HCT116 (cell line): ENCODE measurements around the gene SMOC1. TPM values are rescaled to one million over a fixed set of nuclear protein-coding genes. Genes with fewer than 3 reads are reported as not detected.

Experiments used
- ATAC-seq: fragments of 200-7000 bp; cut with Tn5 transposase; 2 replicates; pipeline ENCODE4 v1.9.1; 2020; ENCODE audit warnings: mild to moderate bottlenecking, moderate library complexity
- BruUV-seq: library from RNA; stranded (reverse); fragments of 400-500 nt; replicated peaks from 2 replicates; lab custom pipeline; 2021; lab: Mats Ljungman, UMichigan
- CTCF ChIA-PET: fragments of 300-600 bp; sonication (Branson Sonifier 250); formaldehyde crosslinking; loops from one replicate; lab custom pipeline; 2021; ENCODE audit warnings: antibody characterized with exemption; lab: Charles Lee
- POLR2A ChIA-PET: fragments of 300-600, 350-600 bp; sonication (Branson Sonifier 250); formaldehyde crosslinking; loops from one replicate; lab custom pipeline; 2021; ENCODE audit warnings: antibody characterized with exemption; lab: Charles Lee
- RAD21 ChIA-PET, 2 experiments: fragments of 300-600 bp; sonication (Branson Sonifier 250); formaldehyde crosslinking; loops; one replicate each; lab custom pipeline; 2023; ENCODE audit warnings: low total read pairs in 2 of 2; ENCODE audit not compliant: uncharacterized antibody in 2 of 2, unreplicated experiment in 2 of 2, low non-redundant PET in 1 of 2; lab: Charles Lee
- DNase-seq: peaks from one replicate; pipeline ENCODE4 v3.0.0-alpha.2; 2010; ENCODE audit warnings: low read depth, low spot score
- H2AFZ ChIP-seq: fragments of 200-600 bp; shearing (Covaris generic), sonication (generic); 2 replicates; pipeline ENCODE4 v1.6.1; 2017; ENCODE audit warnings: low read depth, mixed run types, mixed read lengths, antibody characterized with exemption, low read length; ENCODE audit not compliant: poor library complexity, severe bottlenecking
- H3K27ac ChIP-seq: 2 replicates; pipeline ENCODE4 v1.5.1; 2012; ENCODE audit warnings: low read depth, low read length
- H3K27me3 ChIP-seq: fragments of 200-600 bp; sonication (generic); 2 replicates; pipeline ENCODE4 v1.6.1; 2016; ENCODE audit warnings: mixed run types, low read length, mixed read lengths; ENCODE audit not compliant: insufficient read depth
- H3K36me3 ChIP-seq, 2 experiments: fragments of 200-500 bp in 1 of 2; fragments of 200-600 bp in 1 of 2; sonication (Bioruptor generic) in 1 of 2; sonication (generic) in 1 of 2; 2 replicates each; pipeline versions ENCODE4 v1.5.1 to v1.6.1; 2014 to 2016; ENCODE audit warnings: low read length in 2 of 2, inconsistent platforms in 1 of 2, mixed read lengths in 1 of 2, mixed run types in 1 of 2; ENCODE audit not compliant: insufficient read depth in 2 of 2, control insufficient read depth in 1 of 2
- H3K4me1 ChIP-seq, 2 experiments: fragments of 200-600 bp in 1 of 2; sonication (generic) in 1 of 2; 2 replicates each; pipeline versions ENCODE4 v1.5.1 to v1.6.1; 2012 to 2017; ENCODE audit warnings: low read length in 2 of 2, inconsistent platforms in 1 of 2, mild to moderate bottlenecking in 1 of 2, mixed read lengths in 1 of 2, mixed run types in 1 of 2, moderate library complexity in 1 of 2; ENCODE audit not compliant: insufficient read depth in 2 of 2, control insufficient read depth in 1 of 2
- H3K4me2 ChIP-seq: fragments of 200-600 bp; sonication (generic); 2 replicates; pipeline ENCODE4 v1.6.1; 2017; ENCODE audit warnings: mixed run types, low read length, mixed read lengths
- H3K4me3 ChIP-seq, 2 experiments: fragments of 200-600 bp in 1 of 2; sonication (generic) in 1 of 2; replicated peaks in 1 of 2; 2 replicates each; pipeline ENCODE4 v1.5.1; 2011 to 2016; ENCODE audit warnings: low read length in 2 of 2, control low read depth in 1 of 2, low read depth in 1 of 2, mild to moderate bottlenecking in 1 of 2, mixed read lengths in 1 of 2, mixed run types in 1 of 2
- H3K79me2 ChIP-seq: fragments of 200-600 bp; sonication (generic); 2 replicates; pipeline ENCODE4 v1.6.1; 2017; ENCODE audit warnings: mild to moderate bottlenecking, mixed run types, low read length, moderate library complexity, mixed read lengths; ENCODE audit not compliant: insufficient read depth
- H3K9ac ChIP-seq: fragments of 200-600 bp; sonication (generic); 2 replicates; pipeline ENCODE4 v1.6.1; 2016; ENCODE audit warnings: low read length, mixed read lengths
- H3K9me2 ChIP-seq: fragments of 200-600 bp; sonication (generic), shearing (Covaris generic); 2 replicates; pipeline ENCODE4 v1.6.1; 2017; ENCODE audit warnings: mixed run types, mild to moderate bottlenecking, moderate library complexity; ENCODE audit not compliant: insufficient read depth
- H3K9me3 ChIP-seq, 2 experiments: fragments of 200-500 bp in 1 of 2; fragments of 200-600 bp in 1 of 2; sonication (Bioruptor generic) in 1 of 2; sonication (generic) in 1 of 2; 2 replicates each; pipeline ENCODE4 v1.6.1; 2014 to 2017; ENCODE audit warnings: low read length in 2 of 2, mixed read lengths in 2 of 2, inconsistent platforms in 1 of 2, low read depth in 1 of 2, mild to moderate bottlenecking in 1 of 2, mixed run types in 1 of 2, moderate library complexity in 1 of 2; ENCODE audit not compliant: control insufficient read depth in 1 of 2, insufficient read depth in 1 of 2
- H4K20me1 ChIP-seq: fragments of 200-600 bp; sonication (generic), shearing (Covaris generic); 2 replicates; pipeline ENCODE4 v1.6.1; 2017; ENCODE audit warnings: mixed run types, mild to moderate bottlenecking, moderate library complexity; ENCODE audit not compliant: insufficient read depth
- ATF3 ChIP-seq: IDR thresholded peaks from 2 replicates; pipeline ENCODE4 v1.6.1; 2012
- CBX3 ChIP-seq: IDR thresholded peaks from 2 replicates; pipeline ENCODE4 v1.6.1; 2012; ENCODE audit warnings: low read depth
- CEBPB ChIP-seq: IDR thresholded peaks from 2 replicates; pipeline ENCODE4 v1.6.1; 2012; ENCODE audit warnings: low read depth
- CTCF ChIP-seq, 3 experiments: fragments of 200-600 bp in 1 of 3; sonication (generic) in 1 of 3; IDR thresholded peaks in 2 of 3; conservative IDR thresholded peaks in 1 of 3; 2 replicates each; pipeline ENCODE4 v1.5.1; 2012 to 2017; ENCODE audit warnings: low read depth in 2 of 3, low read length in 2 of 3, antibody characterized with exemption in 1 of 3, borderline replicate concordance in 1 of 3, control low read depth in 1 of 3, mild to moderate bottlenecking in 1 of 3, mixed read lengths in 1 of 3, mixed run types in 1 of 3, moderate library complexity in 1 of 3; ENCODE audit not compliant: insufficient read depth in 1 of 3
- EGR1 ChIP-seq: IDR thresholded peaks from 2 replicates; pipeline ENCODE4 v1.6.1; 2012; ENCODE audit warnings: low read depth
- ELF1 ChIP-seq: IDR thresholded peaks from 2 replicates; pipeline ENCODE4 v1.6.1; 2012; ENCODE audit warnings: low read depth, borderline replicate concordance
- POLR2A ChIP-seq: IDR thresholded peaks from 2 replicates; pipeline ENCODE4 v1.7.0; 2011; ENCODE audit warnings: borderline replicate concordance; ENCODE audit not compliant: insufficient read depth, insufficient read length; ENCODE audit errors: extremely low read depth
- POLR2AphosphoS5 ChIP-seq: IDR thresholded peaks from 2 replicates; pipeline ENCODE4 v1.6.1; 2011; ENCODE audit warnings: mild to moderate bottlenecking, low read depth, low read length, moderate library complexity
- RAD21 ChIP-seq: IDR thresholded peaks from 2 replicates; pipeline ENCODE4 v1.6.1; 2012; ENCODE audit warnings: low read depth, mild to moderate bottlenecking
- SIN3A ChIP-seq: IDR thresholded peaks from 2 replicates; pipeline ENCODE4 v1.6.1; 2012; ENCODE audit warnings: low read depth
- YY1 ChIP-seq: IDR thresholded peaks from 2 replicates; pipeline ENCODE4 v1.6.1; 2011; ENCODE audit warnings: low read length, low read depth, moderate library complexity, mild to moderate bottlenecking; ENCODE audit not compliant: insufficient replicate concordance; ENCODE audit errors: extremely low read depth
- ZBTB33 ChIP-seq: IDR thresholded peaks from 2 replicates; pipeline ENCODE4 v1.6.1; 2011; ENCODE audit warnings: mild to moderate bottlenecking, low read length, moderate library complexity; ENCODE audit not compliant: insufficient replicate concordance; ENCODE audit errors: extremely low read depth
- ZFX ChIP-seq: fragments of 450-650 bp; IDR thresholded peaks from 2 replicates; pipeline ENCODE4 v1.6.1; 2017
- ZNF274 ChIP-seq: fragments of 200-500 bp; sonication (Bioruptor generic); IDR thresholded peaks from 2 replicates; pipeline ENCODE4 v1.6.1; 2014; ENCODE audit warnings: mild to moderate bottlenecking, low read depth, low read length, inconsistent platforms
- intact Hi-C: fragments of 100-400 bp; cut with micrococcal nuclease; formaldehyde crosslinking; loops from 2 replicates; pipeline ENCODE4 v1.10.0; 2022
- total RNA-seq: library from RNA; stranded (reverse); gene quantifications from one replicate; pipeline ENCODE4 v1.2.1, GENCODE V29; 2021; ENCODE audit not compliant: unreplicated experiment

Gene SMOC1
- total RNA-seq, 1 experiment from 2014 or later, result not detected

GRCh38 chr14:70006699-70007098 is 127.5 kb downstream of the SMOC1 start:
- BruUV-seq, result no TSS peak
- H3K9me3 ChIP-seq, result no peaks in the 10 kb centered on the region
- no peaks in the 10 kb centered on the region for H3K79me2 ChIP-seq
- CTCF ChIA-PET, result no interaction called here
- H3K27ac ChIP-seq, result no peak overlapping the region
- H2AFZ ChIP-seq, result no peak overlapping the region
- no peak for DNase-seq
- POLR2A ChIA-PET, result no interaction called here
- H3K9me2 ChIP-seq, result no peaks in the 10 kb centered on the region
- H3K4me3 ChIP-seq, result no peak overlapping the region
- ATAC-seq, result no peak
- RAD21 ChIA-PET, result no interaction called here
- no peaks in the 10 kb centered on the region for H3K27me3 ChIP-seq
- H4K20me1 ChIP-seq, result no peaks in the 10 kb centered on the region
- H3K4me2 ChIP-seq, result no peak overlapping the region
- intact Hi-C loops, result no loop called here
- no peaks in the 10 kb centered on the region for H3K4me1 ChIP-seq
- TF ChIP-seq ELF1, result no peak
- TF ChIP-seq SIN3A, result no peak
- TF ChIP-seq POLR2AphosphoS5, result no peak
- no peak for TF ChIP-seq ZFX
- no peak for TF ChIP-seq ATF3
- no peak for TF ChIP-seq CEBPB
- no peak for TF ChIP-seq EGR1
- no peak for TF ChIP-seq YY1
- TF ChIP-seq CTCF (IDR thresholded peaks at IDR 0.05 in 2 of 3, conservative IDR thresholded peaks at IDR 0.05 in 1 of 3; ENCODE audit: borderline replicate concordance in 1 of 3, insufficient read depth in 1 of 3, low read depth in 2 of 3, low read length in 2 of 3), result no peak
- TF ChIP-seq ZNF274, result no peak
- TF ChIP-seq RAD21, result no peak
- no peak for TF ChIP-seq CBX3
- TF ChIP-seq POLR2A, result no peak
- no peak for TF ChIP-seq ZBTB33
- no peaks in the 10 kb centered on the region for H3K36me3 ChIP-seq
- H3K9ac ChIP-seq, result no peak overlapping the region
